ENCODE results near the gene IGFBP2.
"Not testable (repeated sequence)": the region's sequence is repeated elsewhere in the genome, so short reads cannot be mapped to it uniquely, and the experiment has no call there.

The IGFBP2 gene

GRCh38 chr2:216590780-216591179 lies 42.4 kb upstream of the IGFBP2 start:
- no peak overlapping the region for H3K4me3 ChIP-seq (ENCODE audit: insufficient read length, low read depth)
- H3K27me3 ChIP-seq (ENCODE audit: insufficient read depth, insufficient read length), result no peaks in the 10 kb centered on the region
- no peaks in the 10 kb centered on the region; the same call in 1 of the 2 replicates for H3K9me3 ChIP-seq (ENCODE audit: insufficient read depth, low read length)
- H3K36me3 ChIP-seq (ENCODE audit: insufficient read depth, insufficient read length, low read length), result no peaks in the 10 kb centered on the region
- H3K9ac ChIP-seq (ENCODE audit: insufficient read length, low read depth), result no peak overlapping the region
- no peak for DNase-seq (ENCODE audit: low read depth, low spot score)
- TF ChIP-seq ZNF274 (IDR thresholded peaks at IDR 0.05; ENCODE audit: low read depth, low read length), result no peak
- TF ChIP-seq SUZ12 (IDR thresholded peaks at IDR 0.05; ENCODE audit: extremely low read depth, insufficient read depth, insufficient read length), result no peak
- no peak for TF ChIP-seq YY1 (IDR thresholded peaks at IDR 0.05; ENCODE audit: insufficient read depth, insufficient read length)
- no peaks in the 10 kb centered on the region for H3K4me1 ChIP-seq (ENCODE audit: insufficient read depth, insufficient read length)

- Histone ChIP-seq H3K9me3 (ENCODE audit: insufficient read depth, low read length) (no peaks in the 10 kb centered on the region), H3K27me3 (ENCODE audit: insufficient read depth, insufficient read length) (no peaks in the 10 kb centered on the region), H3K9ac (ENCODE audit: insufficient read length, low read depth) (no peak overlapping the region), H3K4me3 (ENCODE audit: insufficient read length, low read depth) (no peak overlapping the region), H3K4me1 (ENCODE audit: insufficient read depth, insufficient read length) (no peaks in the 10 kb centered on the region), H3K36me3 (ENCODE audit: insufficient read depth, insufficient read length, low read length) (no peaks in the 10 kb centered on the region)
- no peak for TF ChIP-seq YY1 (IDR thresholded peaks at IDR 0.05; ENCODE audit: insufficient read depth, insufficient read length)
- TF ChIP-seq SUZ12 (IDR thresholded peaks at IDR 0.05; ENCODE audit: extremely low read depth, insufficient read depth, insufficient read length), result no peak
- TF ChIP-seq ZNF274 (IDR thresholded peaks at IDR 0.05; ENCODE audit: low read depth, low read length), result no peak
- DNase-seq (ENCODE audit: low read depth, low spot score), result no peak
These were observed 41.7 kb upstream of the IGFBP2 start for GRCh38 chr2:216591480-216591879.

- Histone ChIP-seq H3K4me3 (ENCODE audit: insufficient read length, low read depth) (no peak overlapping the region), H3K9ac (ENCODE audit: insufficient read length, low read depth) (no peak overlapping the region), H3K9me3 (ENCODE audit: insufficient read depth, low read length) (no peaks in the 10 kb centered on the region), H3K4me1 (ENCODE audit: insufficient read depth, insufficient read length) (no peaks in the 10 kb centered on the region), H3K27me3 (ENCODE audit: insufficient read depth, insufficient read length) (no peaks in the 10 kb centered on the region), H3K36me3 (ENCODE audit: insufficient read depth, insufficient read length, low read length) (no peaks in the 10 kb centered on the region)
- TF ChIP-seq SUZ12 (IDR thresholded peaks at IDR 0.05; ENCODE audit: extremely low read depth, insufficient read depth, insufficient read length) (no peak), ZNF274 (IDR thresholded peaks at IDR 0.05; ENCODE audit: low read depth, low read length) (no peak), YY1 (IDR thresholded peaks at IDR 0.05; ENCODE audit: insufficient read depth, insufficient read length) (no peak)
- DNase-seq (ENCODE audit: low read depth, low spot score), result no peak
These were observed 39.1 kb upstream of the IGFBP2 start for GRCh38 chr2:216594081-216594480.

GRCh38 chr2:216596236-216596979 lies 36.8 kb upstream of the IGFBP2 start:
- no peak for DNase-seq (ENCODE audit: low read depth, low spot score)
- Histone ChIP-seq H3K27me3 (ENCODE audit: insufficient read depth, insufficient read length) (no peaks in the 10 kb centered on the region), H3K4me3 (ENCODE audit: insufficient read length, low read depth) (no peak overlapping the region), H3K9me3 (ENCODE audit: insufficient read depth, low read length) (no peaks in the 10 kb centered on the region), H3K36me3 (ENCODE audit: insufficient read depth, insufficient read length, low read length) (no peaks in the 10 kb centered on the region), H3K9ac (ENCODE audit: insufficient read length, low read depth) (no peak overlapping the region), H3K4me1 (ENCODE audit: insufficient read depth, insufficient read length) (no peaks in the 10 kb centered on the region)
- TF ChIP-seq SUZ12 (IDR thresholded peaks at IDR 0.05; ENCODE audit: extremely low read depth, insufficient read depth, insufficient read length) (no peak), ZNF274 (IDR thresholded peaks at IDR 0.05; ENCODE audit: low read depth, low read length) (no peak), YY1 (IDR thresholded peaks at IDR 0.05; ENCODE audit: insufficient read depth, insufficient read length) (no peak)

GRCh38 chr2:216596980-216597509 lies 36.2 kb upstream of the IGFBP2 start:
- no peak for DNase-seq (ENCODE audit: low read depth, low spot score)
- H3K4me1 ChIP-seq (ENCODE audit: insufficient read depth, insufficient read length), result no peaks in the 10 kb centered on the region
- TF ChIP-seq SUZ12 (IDR thresholded peaks at IDR 0.05; ENCODE audit: extremely low read depth, insufficient read depth, insufficient read length) (no peak), ZNF274 (IDR thresholded peaks at IDR 0.05; ENCODE audit: low read depth, low read length) (no peak), YY1 (IDR thresholded peaks at IDR 0.05; ENCODE audit: insufficient read depth, insufficient read length) (no peak)
- H3K27me3 ChIP-seq (ENCODE audit: insufficient read depth, insufficient read length), result no peaks in the 10 kb centered on the region
- H3K4me3 ChIP-seq (ENCODE audit: insufficient read length, low read depth), result no peak overlapping the region
- no peak overlapping the region for H3K9ac ChIP-seq (ENCODE audit: insufficient read length, low read depth)
- no peaks in the 10 kb centered on the region for H3K9me3 ChIP-seq (ENCODE audit: insufficient read depth, low read length)
- no peaks in the 10 kb centered on the region for H3K36me3 ChIP-seq (ENCODE audit: insufficient read depth, insufficient read length, low read length)

- not testable (repeated sequence) for H3K27me3 ChIP-seq (ENCODE audit: insufficient read depth, insufficient read length); DNase-seq (ENCODE audit: low read depth, low spot score); H3K9ac ChIP-seq (ENCODE audit: insufficient read length, low read depth); H3K4me3 ChIP-seq (ENCODE audit: insufficient read length, low read depth); H3K36me3 ChIP-seq (ENCODE audit: insufficient read depth, insufficient read length, low read length); H3K4me1 ChIP-seq (ENCODE audit: insufficient read depth, insufficient read length); H3K9me3 ChIP-seq (ENCODE audit: insufficient read depth, low read length)
These were observed 35.4 kb upstream of the IGFBP2 start for GRCh38 chr2:216597825-216598224.

- H3K27me3 ChIP-seq (ENCODE audit: insufficient read depth, insufficient read length), result peaks cover 6% of the 10 kb centered on the region
- TF ChIP-seq ZNF274 (IDR thresholded peaks at IDR 0.05; ENCODE audit: low read depth, low read length) (no peak), SUZ12 (IDR thresholded peaks at IDR 0.05; ENCODE audit: extremely low read depth, insufficient read depth, insufficient read length) (no peak), YY1 (IDR thresholded peaks at IDR 0.05; ENCODE audit: insufficient read depth, insufficient read length) (no peak)
These were observed 31.4 kb upstream of the IGFBP2 start for GRCh38 chr2:216601632-216602409.

More at GRCh38 chr2:216601632-216602409, 31.4 kb upstream of the IGFBP2 start:
- Histone ChIP-seq H3K36me3 (ENCODE audit: insufficient read depth, insufficient read length, low read length) (no peaks in the 10 kb centered on the region), H3K9ac (ENCODE audit: insufficient read length, low read depth) (no peak overlapping the region), H3K9me3 (ENCODE audit: insufficient read depth, low read length) (no peaks in the 10 kb centered on the region), H3K4me1 (ENCODE audit: insufficient read depth, insufficient read length) (peaks cover 6% of the 10 kb centered on the region), H3K4me3 (ENCODE audit: insufficient read length, low read depth) (no peak overlapping the region)
- no peak for DNase-seq (ENCODE audit: low read depth, low spot score)
